ENCODE measurements around the gene ZFP36L2. TPM values are rescaled to one million over a fixed set of nuclear protein-coding genes. Genes with fewer than 3 reads are reported as not detected.

The ZFP36L2 gene
- total and polyA plus RNA-seq, 9 of the 15 experiments (the other 6 are each of a cell fraction or from before 2014, with no cell fraction given) = 4.1 to 60.6 (median 20.3) TPM

GRCh38 chr2:43190311-43191052 lies 35.9 kb downstream of the ZFP36L2 start (continued):
- TF ChIP-seq ZNF707 (CRISPR knock-in tag; conservative IDR thresholded peaks at IDR 0.05) (peak; percentile 46), ATF6 (CRISPR knock-in tag; IDR thresholded peaks at IDR 0.05) (no peak), KLF16 (IDR thresholded peaks at IDR 0.05) (peak; percentile 91), LEF1 (IDR thresholded peaks at IDR 0.05) (peak; percentile 64; the same call in 1 of the 2 replicates), CHD7 (IDR thresholded peaks at IDR 0.05; ENCODE audit: low read depth, low read length) (no peak), ZBTB26 (CRISPR knock-in tag; IDR thresholded peaks at IDR 0.05) (no peak), HNRNPH1 (optimal IDR thresholded peaks at IDR 0.05; ENCODE audit: low read depth, low read length) (no peak), SP1 (CRISPR knock-in tag; IDR thresholded peaks at IDR 0.05) (no peak), ZC3H8 (IDR thresholded peaks at IDR 0.05) (no peak), ZNF583 (CRISPR knock-in tag; IDR thresholded peaks at IDR 0.05) (peak; percentile 92), ATF2 (CRISPR knock-in tag; IDR thresholded peaks at IDR 0.05) (no peak), SNRNP70 (optimal IDR thresholded peaks at IDR 0.05; ENCODE audit: low read depth, low read length) (no peak)

Data from K562 (cell line).